DND-41 (cell line): ENCODE data around the gene TMTC4.

Source experiments
- EZH2 ChIP-seq: IDR thresholded peaks from 3 replicates; pipeline ENCODE4 v1.6.1; 2012; ENCODE audit warnings: borderline replicate concordance, low read depth, mild to moderate bottlenecking, moderate library complexity, low read length, inconsistent platforms; ENCODE audit not compliant: severe bottlenecking
- TF ChIP-seq, protein P1 (sequence below): IDR thresholded peaks from 2 replicates; pipeline ENCODE4 v1.5.1; 2012; ENCODE audit warnings: borderline replicate concordance, low read length, moderate library complexity, mild to moderate bottlenecking; ENCODE audit not compliant: poor library complexity, severe bottlenecking; ENCODE audit errors: extremely low read depth

DNA sequence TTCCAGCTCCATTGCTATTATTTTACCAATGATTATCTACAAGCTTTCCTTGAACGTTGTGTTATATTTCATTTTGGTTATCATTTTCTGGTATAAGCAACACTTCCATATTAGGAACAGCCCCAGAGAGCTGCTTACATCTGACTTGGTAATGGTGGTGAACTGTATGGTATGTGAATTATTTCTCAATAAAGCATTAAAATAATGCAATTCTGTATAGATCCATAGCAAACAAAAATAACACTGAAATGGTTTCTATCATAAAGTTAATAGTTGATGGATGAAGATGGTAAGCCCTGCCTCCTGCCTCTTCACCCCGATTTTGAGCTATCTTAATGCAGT lies 113.5 kb downstream of the TMTC4 start:
- TF ChIP-seq, protein P1, sequence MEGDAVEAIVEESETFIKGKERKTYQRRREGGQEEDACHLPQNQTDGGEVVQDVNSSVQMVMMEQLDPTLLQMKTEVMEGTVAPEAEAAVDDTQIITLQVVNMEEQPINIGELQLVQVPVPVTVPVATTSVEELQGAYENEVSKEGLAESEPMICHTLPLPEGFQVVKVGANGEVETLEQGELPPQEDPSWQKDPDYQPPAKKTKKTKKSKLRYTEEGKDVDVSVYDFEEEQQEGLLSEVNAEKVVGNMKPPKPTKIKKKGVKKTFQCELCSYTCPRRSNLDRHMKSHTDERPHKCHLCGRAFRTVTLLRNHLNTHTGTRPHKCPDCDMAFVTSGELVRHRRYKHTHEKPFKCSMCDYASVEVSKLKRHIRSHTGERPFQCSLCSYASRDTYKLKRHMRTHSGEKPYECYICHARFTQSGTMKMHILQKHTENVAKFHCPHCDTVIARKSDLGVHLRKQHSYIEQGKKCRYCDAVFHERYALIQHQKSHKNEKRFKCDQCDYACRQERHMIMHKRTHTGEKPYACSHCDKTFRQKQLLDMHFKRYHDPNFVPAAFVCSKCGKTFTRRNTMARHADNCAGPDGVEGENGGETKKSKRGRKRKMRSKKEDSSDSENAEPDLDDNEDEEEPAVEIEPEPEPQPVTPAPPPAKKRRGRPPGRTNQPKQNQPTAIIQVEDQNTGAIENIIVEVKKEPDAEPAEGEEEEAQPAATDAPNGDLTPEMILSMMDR: no peak
- TF ChIP-seq EZH2: no peak
